A204.1 (cell line): Measurements from ENCODE around the gene HLA-F.

Source experiments
- FAIRE-seq: peaks from 2 replicates; lab custom pipeline; 2012; peaks lifted over from hg19 to GRCh38; lab: Jason Lieb, UNC

The HLA-F gene

DNA sequence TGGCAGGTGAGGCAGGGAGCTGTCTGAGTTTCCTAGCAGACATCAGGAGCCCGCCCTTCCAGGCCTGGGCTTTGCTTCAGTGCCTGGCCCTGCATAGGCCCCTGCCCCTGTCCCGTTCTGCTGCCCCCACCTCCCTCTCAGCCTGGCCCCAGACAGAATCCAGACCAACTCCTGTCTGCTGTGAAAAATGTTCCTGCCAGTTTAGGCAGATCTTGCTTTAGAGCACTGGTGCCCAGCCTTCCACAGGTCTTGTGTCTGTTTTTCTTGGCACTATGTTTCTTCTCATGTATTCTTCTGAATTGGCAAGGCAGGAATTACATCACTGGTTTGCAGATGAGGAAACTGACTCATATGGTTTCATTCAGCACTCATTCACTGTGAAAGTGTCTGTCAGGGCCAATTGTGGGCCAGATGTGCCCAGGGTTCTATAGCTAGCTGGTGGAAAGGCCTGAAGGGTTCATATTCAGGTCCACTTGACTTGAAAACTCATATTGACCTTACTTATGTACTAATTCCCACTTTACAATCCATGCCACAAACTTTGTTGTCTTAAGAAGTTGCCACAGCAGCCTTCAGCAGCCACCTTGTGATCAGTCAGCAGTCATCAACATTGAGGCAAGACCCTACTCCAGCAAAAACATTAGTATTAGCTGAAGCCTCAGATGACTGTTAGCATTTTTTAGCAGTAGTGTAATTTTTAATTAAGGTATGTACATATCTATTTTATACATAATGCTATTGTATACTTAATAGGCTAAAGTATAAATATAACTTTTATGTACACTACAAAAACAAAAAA is 40.5 kb downstream of the HLA-F start:
- no peak for FAIRE-seq

- FAIRE-seq, result no peak
Observed at GRCh38 chr6:29764422-29765196, 41.4 kb downstream of the HLA-F start.

DNA sequence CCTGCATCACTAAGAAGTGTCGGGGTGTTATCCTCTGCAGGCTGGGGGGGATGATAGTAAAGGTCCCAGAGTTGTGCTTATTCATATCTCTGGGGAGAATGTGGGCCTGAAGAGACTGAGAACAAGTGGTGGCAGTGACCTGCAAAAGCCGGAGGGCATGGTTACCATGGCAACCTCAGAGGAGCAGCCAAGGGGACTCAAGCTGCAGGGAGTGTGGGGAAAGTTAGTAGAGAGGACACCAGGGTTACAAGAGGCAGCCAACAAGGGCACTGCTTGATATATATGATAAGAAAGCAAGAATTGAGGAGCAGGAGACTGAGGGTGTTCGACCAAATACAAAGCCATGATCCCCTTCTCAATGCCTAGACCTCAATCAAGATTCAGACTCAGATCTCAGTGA is 46.1 kb downstream of the HLA-F start:
- no peak for FAIRE-seq

GRCh38 chr6:29770306-29770705 is 47.1 kb downstream of the HLA-F start:
- no peak for FAIRE-seq

DNA sequence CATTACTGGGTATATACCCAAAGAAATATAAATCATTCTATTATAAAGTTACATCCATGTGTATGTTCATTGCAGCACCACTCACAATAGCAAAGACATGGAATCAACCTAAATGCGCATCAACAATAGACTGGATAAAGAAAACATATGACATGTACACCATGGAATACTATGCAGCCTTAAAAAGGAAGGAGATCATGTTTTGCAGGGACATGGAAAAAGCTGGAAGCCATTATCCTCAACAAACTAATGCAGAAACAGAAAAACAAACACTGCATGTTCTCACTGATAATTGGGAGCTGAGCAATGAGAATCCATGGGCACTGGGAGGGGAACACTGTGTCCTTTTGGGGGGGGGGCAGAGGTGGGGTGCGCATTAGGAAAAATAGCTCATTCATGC is 53.5 kb downstream of the HLA-F start:
- no peak for FAIRE-seq
